HG03103 (cell line): ENCODE results near the gene MRPS11.
A peak's percentile ranks its signal among the peaks of the same experiment; 100 is the strongest.
"Not testable (repeated sequence)": the region's sequence is repeated elsewhere in the genome, so short reads cannot be mapped to it uniquely, and the experiment has no call there.

Source experiments
- ATAC-seq: cut with Tn5 transposase; IDR thresholded peaks from one replicate; pipeline ENCODE4 v1.9.1; 2021; ENCODE audit warnings: low read depth; ENCODE audit not compliant: unreplicated experiment

MRPS11 gene

GRCh38 chr15:88454867-88455810, 12.4 kb upstream of the MRPS11 start:
- ATAC-seq, result peak; percentile 80

DNA sequence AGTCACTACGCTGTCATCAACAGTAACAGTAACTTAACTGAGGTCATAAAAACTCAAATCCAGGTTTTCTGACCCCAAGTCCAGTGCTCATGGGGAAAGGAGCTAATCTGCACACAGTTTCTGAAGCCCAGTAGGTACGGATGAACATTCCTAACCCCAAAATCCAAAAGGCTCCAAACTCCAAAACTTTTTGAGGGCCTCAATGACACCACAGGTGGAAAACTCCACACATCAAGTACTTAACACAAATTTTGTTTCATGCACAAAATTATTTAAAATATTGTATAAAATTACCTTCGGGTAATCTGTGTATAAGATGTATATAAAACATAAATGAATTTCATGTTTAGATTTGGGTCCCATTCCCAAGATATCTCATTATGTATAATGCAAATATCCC, 10.8 kb upstream of the MRPS11 start:
- no peak for ATAC-seq

DNA sequence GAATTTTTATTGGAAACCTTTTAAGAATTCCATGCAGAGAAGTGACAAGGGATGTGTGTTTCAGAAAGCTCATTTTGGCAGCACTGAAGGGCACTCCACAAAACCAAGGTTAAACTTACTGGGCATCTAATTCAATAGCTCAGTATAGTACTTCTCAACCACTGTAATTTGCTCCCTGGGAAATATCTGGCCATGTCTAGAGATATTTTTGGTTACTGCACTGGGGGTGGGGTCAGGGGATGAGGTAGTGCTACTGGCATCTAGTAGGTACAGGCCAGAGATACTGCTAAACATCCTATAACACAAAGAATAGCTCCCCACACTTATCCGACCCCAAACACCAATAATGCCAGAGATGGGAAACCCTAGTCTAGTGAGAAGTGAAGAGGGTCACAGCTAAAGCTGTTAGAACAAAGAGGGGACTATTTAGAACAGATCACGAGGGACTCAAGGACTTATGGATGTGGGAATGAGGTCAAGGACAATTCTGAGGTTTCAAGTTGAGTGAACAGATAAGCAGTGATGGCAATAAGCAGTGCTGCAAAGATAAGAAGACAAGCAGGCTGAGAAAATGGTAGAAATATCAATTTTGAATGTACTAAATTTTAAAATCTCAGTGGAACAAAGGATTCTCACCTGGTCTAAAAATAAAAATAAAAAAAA, 3.5 kb upstream of the MRPS11 start:
- no peak for ATAC-seq

DNA sequence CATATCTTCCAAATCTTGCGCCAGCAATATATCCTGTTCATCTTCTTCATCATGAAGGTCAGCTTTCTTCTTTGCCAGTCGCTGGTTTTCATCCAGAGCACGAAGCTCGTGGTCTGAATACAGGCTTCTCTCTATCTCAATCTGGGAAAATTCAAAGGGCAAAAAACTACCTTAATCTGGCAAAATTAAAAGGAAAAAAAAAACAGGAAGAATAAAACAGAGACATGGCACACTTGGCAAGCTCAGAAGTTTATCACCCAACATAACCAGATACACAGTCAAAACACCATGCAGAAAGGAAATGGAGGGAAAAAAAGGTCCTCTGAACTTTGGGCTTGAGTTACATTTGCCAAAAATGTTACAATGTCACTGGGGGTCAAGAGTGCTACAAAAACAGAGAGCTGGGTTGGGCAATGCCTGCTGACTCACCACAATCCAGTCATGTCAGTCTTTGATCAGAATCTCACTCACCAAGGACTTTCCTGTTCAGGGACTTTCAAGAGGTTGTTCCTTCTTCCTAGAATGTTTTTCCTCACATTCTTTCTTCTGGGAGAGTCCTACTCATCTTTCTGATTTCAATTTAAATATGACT, 1.8 kb upstream of the MRPS11 start:
- ATAC-seq, result no peak

DNA sequence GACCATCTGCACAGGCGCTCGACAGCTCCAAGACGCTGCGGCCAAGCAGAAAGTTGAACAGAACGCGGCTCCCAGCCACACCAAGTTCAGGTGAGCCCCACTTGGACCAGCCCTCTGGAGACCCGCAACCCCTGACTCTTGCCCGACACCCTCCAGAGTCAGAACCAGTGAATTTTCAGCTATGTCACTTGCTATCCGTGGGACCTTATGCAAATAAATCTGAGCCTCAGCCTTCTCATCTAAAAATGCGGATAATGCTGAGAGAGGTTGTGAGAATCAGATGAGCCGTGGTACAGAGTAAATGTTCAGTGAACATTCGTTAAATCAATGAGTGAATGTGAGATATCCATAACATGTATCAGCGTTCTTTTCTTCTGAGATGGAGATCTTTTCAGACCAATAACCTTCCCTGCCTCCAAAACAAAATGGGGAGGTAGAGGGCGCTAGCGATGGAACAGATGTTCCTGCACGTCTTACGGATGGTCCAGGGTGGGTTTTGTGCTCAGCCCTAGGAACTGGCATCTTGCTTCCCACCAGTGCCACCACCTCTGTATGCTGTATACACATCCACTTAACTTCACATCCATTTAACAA, 524 bp downstream of the MRPS11 start:
- peak; percentile 18 for ATAC-seq

GRCh38 chr15:88468721-88469120, 1.2 kb downstream of the MRPS11 start:
- not testable (repeated sequence) for ATAC-seq

DNA sequence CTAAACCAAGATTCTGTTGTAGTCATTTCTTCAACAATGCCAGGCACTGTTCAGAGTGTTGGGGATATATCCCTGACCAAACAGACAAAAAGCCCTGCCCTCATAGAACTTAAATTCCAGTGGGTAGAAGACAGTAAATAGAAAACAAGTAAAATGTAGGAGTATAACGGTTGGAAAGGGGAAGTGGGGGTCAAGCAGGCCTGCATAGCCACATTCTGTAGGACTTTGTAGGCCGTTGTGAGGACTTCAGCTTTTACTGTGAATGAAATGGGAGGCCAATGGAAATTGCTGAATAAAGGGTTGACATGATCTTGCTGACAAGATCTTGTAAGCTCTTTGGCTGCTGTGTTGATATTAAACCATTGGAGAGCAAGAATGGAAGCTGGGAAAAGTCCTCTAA, 1.8 kb downstream of the MRPS11 start:
- no peak for ATAC-seq

DNA sequence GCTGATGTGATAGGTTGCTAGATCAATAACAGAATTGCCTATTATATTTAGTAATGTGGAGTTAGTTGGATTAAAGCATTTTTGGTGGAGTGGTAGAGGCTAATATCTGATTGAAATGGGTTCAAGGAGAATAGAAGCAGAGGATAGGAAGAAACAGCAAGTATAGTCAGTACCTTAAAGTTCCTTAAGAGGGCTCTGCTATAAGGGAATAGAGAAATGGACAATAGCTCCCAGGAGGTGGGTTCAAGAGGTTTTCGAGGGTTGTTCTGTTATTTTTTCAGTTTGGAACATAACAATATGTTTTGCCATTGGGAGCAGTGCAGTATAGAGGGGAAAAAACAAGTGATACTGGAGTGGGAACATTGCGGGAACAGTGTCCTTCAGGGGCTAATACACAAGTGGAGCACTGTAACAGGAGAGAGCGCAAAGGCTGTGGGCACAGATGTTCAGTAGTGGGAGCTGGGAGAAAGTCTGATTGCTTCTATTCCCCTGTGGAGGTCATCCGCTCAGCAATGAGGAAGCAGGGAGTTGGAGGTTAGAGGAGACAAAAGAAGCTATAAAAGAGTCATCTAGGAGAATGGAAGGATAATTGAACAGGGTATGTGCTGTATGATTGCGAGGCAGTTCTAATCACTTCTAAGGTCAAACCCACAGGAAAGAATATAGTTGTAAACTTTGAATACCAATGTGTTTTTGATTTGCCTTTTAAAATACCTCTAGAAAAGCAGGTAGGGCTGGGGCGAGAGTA, 3.3 kb downstream of the MRPS11 start:
- no peak for ATAC-seq

- ATAC-seq, result no peak
Observed at GRCh38 chr15:88472225-88472624, 4.7 kb downstream of the MRPS11 start.

GRCh38 chr15:88473661-88474293, 6.3 kb downstream of the MRPS11 start:
- ATAC-seq, result not testable (repeated sequence)

GRCh38 chr15:88476635-88477060, 9.1 kb downstream of the MRPS11 start:
- ATAC-seq, result no peak

DNA sequence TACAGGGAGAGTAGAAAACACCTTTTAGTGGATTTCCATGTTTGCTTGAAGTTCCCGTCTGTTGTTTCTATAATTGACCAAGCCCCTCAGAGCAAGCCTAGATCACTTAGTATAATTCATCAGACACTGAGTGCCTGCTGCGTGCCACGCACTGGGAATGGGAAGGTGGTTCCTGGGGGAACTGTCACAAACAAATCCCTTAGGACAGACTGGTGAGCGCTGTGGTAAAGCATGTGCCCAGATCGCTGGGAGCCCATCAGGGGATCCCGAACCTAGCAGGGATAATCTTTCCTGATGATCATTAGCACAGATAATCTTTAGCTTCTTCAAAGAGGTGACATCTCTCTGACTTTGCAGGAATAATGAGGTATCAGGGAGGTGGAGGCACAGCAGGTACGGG, 9.6 kb downstream of the MRPS11 start:
- ATAC-seq, result no peak

GRCh38 chr15:88477904-88478303, 10.4 kb downstream of the MRPS11 start:
- ATAC-seq, result no peak

- no peak for ATAC-seq
Observed at GRCh38 chr15:88479169-88479568, 11.7 kb downstream of the MRPS11 start.

DNA sequence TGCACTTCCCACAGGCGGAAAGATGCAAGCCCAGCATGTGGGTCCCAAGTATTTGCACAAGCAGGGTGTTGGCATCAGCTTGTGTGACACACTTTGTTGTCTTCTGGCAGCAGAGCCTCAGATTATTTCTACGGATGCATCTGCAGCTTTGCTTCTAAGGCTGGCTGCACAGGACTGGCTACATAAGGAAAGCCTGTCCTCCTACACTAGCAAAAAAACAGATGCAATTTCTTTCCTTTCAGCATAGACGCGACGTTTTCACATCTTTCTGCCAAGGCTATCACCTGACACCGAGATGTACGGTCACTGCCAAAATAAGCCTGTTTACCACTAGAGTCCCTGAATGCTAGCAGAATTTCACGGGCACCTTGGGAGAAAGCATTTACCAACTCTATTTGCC, 13.5 kb downstream of the MRPS11 start:
- no peak for ATAC-seq

GRCh38 chr15:88482263-88482662, 14.8 kb downstream of the MRPS11 start:
- ATAC-seq, result no peak

DNA sequence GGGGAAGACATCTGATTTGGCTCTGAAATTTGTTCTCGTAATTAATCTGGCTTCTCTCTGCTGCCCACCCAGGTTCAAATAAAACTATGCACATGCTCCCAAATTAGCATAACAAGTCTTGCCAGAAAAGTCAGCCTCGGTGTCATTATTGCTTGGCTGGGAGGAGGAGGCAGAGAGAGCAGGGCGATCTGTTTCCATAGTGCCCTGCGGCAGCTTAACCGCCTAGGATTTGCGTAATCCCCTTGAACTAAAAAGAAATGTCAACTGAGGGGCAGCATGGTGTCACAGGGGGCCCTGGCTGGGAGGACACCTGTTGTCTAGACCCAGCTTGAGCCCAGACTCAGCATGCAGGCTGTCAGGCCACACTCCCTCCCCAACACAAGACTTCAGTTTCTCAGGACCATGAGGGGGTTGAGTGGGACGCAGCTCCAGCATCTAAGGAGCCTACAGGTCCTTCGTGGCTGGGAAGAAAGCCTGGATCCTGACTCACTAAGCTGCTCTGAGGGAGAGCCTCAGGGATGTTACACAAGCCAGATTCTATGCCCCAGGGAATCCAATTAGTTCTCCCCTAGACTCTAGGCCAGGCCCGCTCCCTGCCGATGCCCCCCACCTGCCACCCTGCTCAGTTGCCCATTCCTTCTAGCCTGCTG, 17.3 kb downstream of the MRPS11 start:
- ATAC-seq, result no peak

DNA sequence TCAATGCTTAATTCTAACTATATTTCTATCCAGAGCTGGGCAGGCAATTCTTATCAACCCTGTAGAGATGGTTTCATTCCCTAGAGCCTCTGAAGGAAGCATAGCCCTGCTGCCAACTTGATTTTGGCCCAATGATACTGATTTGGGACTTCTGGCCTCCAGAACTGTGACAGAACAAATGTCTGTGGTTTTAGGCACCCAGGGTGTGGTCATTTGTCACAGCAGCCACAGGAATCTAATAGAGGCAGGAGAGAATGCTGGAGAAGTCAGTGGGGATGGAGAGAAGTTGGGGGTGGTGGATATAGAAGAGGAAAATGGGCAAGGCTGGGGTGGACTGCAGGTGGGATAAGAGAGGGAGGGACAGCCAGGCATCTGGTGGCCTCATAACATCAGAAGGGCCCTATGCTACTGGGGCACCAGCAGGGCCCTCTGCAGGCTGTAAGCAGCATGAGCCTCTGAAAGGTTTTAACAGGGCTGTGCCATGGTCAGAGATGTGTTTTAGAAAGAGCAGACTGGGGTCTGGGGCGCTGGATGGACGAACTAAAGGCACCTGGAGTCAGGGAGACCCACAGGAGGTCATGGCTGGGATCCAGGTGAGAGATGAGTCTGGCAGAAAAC, 19.8 kb downstream of the MRPS11 start:
- no peak for ATAC-seq
